NCI-H446 (cell line): ENCODE data around the gene SGK1.

ENCODE experiments used
- DNase-seq, 2 experiments: peaks; one replicate each; lab custom pipeline; 2025; lab: John Stamatoyannopoulos, UW

Gene SGK1

GRCh38 chr6:134317471-134318131 is at the start of gene SGK1:
Gene SGK1 (minus strand): TSS chr6:134318112. CDS start chr6:134317460, 652 bp downstream.
- no peak for DNase-seq

GRCh38 chr6:134363323-134364039 is 45.6 kb upstream of the SGK1 start:
- no peak for DNase-seq

GRCh38 chr6:134361011-134361410 is 43.1 kb upstream of the SGK1 start:
- no peak for DNase-seq

- DNase-seq: no peak
Observed at GRCh38 chr6:134359302-134359701, 41.4 kb upstream of the SGK1 start.

- no peak for DNase-seq
Observed at GRCh38 chr6:134358320-134358719, 40.4 kb upstream of the SGK1 start.

GRCh38 chr6:134357022-134357487 is 39.1 kb upstream of the SGK1 start:
- DNase-seq: no peak

GRCh38 chr6:134356405-134356804 is 38.5 kb upstream of the SGK1 start:
- no peak for DNase-seq

- no peak for DNase-seq
Observed at GRCh38 chr6:134352786-134353480, 35.0 kb upstream of the SGK1 start.

- DNase-seq: no peak
Observed at GRCh38 chr6:134351615-134352474, 33.9 kb upstream of the SGK1 start.

- peak; percentile 14 to 79 for DNase-seq
Observed at GRCh38 chr6:134347885-134348805, 30.2 kb upstream of the SGK1 start.

GRCh38 chr6:134346932-134347545 is 29.1 kb upstream of the SGK1 start:
- no peak for DNase-seq

GRCh38 chr6:134345789-134346188 is 27.9 kb upstream of the SGK1 start:
- peak in 1 of 2 experiments; percentile 77 for DNase-seq

GRCh38 chr6:134343066-134343465 is 25.2 kb upstream of the SGK1 start:
- DNase-seq: no peak

- no peak for DNase-seq
Observed at GRCh38 chr6:134341999-134342567, 24.2 kb upstream of the SGK1 start.

GRCh38 chr6:134340179-134340975 is 22.5 kb upstream of the SGK1 start:
- DNase-seq: no peak

GRCh38 chr6:134339216-134339615 is 21.3 kb upstream of the SGK1 start:
- DNase-seq: no peak

GRCh38 chr6:134331256-134331655 is 13.3 kb upstream of the SGK1 start:
- DNase-seq: peak in 1 of 2 experiments; percentile 50

- no peak for DNase-seq
Observed at GRCh38 chr6:134330555-134330954, 12.6 kb upstream of the SGK1 start.

- DNase-seq: no peak
Observed at GRCh38 chr6:134328792-134329191, 10.9 kb upstream of the SGK1 start.
